KOPT-K1 (cell line): Measurements from ENCODE around the gene CACNA1S.

Experiments
- H3K27ac ChIP-seq: fragments of 200-600 bp; sonication (generic); 2 replicates; pipeline ENCODE4 v1.5.1; 2016; ENCODE audit warnings: antibody characterized with exemption, mild to moderate bottlenecking, low read depth, low read length; ENCODE audit not compliant: poor library complexity, severe bottlenecking
- H3K36me3 ChIP-seq: fragments of 200-600 bp; sonication (generic); 2 replicates; pipeline ENCODE4 v1.5.1; 2017; ENCODE audit warnings: antibody characterized with exemption, mild to moderate bottlenecking, low read length, moderate library complexity; ENCODE audit not compliant: insufficient read depth
- H3K9me3 ChIP-seq: fragments of 200-600 bp; sonication (generic); 2 replicates; pipeline ENCODE4 v1.5.1; 2017; ENCODE audit warnings: antibody characterized with exemption, low read length, mild to moderate bottlenecking; ENCODE audit not compliant: insufficient read depth, poor library complexity, severe bottlenecking

The CACNA1S gene

DNA sequence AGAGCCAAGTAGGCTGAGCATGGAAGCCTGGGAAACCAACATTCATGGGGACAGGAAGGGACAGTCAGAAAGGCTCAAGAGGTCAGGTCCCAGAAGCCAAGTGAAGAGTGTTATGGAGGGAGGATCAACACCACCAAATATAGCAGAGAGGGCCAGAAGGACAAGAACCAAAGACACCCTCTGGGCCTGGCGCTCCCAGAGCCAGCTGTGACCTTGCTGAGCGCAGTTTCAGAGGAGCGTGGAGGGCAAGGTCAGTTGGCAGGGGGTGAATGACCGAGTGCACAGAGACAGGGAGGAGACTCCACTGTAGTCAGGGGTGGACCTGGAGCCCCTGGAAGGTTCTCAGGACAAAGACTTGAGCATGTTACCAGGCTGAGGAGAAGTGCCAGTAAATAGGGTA, 19.2 kb upstream of the CACNA1S start:
- H3K36me3 ChIP-seq: peaks cover 15% of the 10 kb centered on the region; the same call in 1 of the 2 replicates
- no peaks in the 10 kb centered on the region for H3K9me3 ChIP-seq
- no peak overlapping the region for H3K27ac ChIP-seq

DNA sequence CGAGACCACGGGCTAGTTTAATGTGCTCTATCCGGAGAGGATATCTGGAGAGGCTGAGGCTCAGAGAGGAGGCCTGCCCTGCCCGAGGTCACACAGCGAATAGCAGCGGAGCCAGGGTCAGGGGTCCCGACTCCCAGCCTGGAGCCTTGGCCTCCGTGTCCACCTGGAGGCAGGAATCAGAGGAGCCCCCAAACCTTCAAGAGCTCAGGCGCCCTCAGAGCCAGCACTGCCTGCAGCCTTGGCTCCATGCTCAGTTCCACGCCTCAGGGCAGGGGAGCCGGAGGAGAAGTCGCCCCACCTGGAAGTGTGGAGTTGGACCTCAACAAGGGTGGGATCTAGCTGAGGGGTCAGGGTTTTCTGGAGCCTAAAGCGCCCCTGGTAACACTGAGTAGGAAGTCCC, 16.7 kb upstream of the CACNA1S start:
- no peaks in the 10 kb centered on the region for H3K9me3 ChIP-seq
- H3K27ac ChIP-seq: no peak overlapping the region
- H3K36me3 ChIP-seq: no peaks in the 10 kb centered on the region

DNA sequence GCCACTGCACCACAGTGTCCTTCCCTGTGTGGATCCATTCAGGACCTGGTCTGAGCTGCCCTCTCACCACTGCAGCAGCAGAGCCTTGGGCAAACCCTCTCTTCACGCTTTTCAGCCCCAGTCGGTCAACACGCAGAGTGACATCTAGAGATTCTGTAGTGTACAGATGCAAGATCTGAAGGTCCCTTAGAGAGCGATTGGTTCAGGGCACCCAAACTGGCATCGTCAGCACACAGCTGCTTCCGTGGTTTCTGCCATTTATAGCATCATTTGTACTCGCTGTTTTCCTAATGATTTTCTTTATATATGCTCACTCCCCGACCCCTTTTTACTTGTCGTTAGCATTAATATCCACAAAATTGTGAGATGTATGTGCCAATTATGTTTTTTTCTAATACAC, 16.2 kb upstream of the CACNA1S start:
- Histone ChIP-seq H3K9me3 (no peaks in the 10 kb centered on the region), H3K36me3 (no peaks in the 10 kb centered on the region), H3K27ac (no peak overlapping the region)

DNA sequence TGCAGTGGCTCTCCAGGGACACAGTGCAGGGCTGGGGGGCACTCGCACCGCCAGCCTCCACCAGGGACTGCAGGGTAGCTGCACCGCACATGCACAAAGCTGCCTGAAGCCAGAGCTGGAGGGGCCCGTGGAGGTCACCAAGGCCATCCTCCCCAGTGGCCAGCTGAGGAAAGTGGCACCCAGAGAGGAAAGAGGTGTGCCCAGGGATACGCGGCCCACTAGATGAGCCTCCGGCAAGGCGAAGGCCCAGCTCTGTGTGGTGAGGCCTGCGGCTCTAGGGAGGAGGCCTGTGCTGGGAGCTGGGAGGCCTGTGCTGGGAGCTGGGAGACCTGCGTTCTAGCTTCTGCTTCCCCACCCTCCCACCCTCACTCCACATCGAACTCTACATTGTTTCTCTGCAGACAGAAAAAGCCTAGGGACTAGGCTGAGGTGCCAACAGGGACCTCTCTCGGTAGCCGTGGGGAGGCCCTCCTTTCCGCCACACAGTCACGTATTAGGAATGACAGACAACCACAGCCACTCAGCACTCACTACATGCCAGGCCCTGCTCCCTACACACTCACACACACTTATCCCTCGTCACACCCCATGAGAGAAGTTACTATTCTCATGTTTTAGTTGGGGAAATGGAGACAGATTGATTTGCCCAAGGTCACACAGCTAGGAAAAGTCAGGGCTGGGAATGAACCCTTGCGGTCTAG, 15.7 kb upstream of the CACNA1S start:
- H3K36me3 ChIP-seq: no peaks in the 10 kb centered on the region
- H3K27ac ChIP-seq: no peak overlapping the region
- H3K9me3 ChIP-seq: no peaks in the 10 kb centered on the region

DNA sequence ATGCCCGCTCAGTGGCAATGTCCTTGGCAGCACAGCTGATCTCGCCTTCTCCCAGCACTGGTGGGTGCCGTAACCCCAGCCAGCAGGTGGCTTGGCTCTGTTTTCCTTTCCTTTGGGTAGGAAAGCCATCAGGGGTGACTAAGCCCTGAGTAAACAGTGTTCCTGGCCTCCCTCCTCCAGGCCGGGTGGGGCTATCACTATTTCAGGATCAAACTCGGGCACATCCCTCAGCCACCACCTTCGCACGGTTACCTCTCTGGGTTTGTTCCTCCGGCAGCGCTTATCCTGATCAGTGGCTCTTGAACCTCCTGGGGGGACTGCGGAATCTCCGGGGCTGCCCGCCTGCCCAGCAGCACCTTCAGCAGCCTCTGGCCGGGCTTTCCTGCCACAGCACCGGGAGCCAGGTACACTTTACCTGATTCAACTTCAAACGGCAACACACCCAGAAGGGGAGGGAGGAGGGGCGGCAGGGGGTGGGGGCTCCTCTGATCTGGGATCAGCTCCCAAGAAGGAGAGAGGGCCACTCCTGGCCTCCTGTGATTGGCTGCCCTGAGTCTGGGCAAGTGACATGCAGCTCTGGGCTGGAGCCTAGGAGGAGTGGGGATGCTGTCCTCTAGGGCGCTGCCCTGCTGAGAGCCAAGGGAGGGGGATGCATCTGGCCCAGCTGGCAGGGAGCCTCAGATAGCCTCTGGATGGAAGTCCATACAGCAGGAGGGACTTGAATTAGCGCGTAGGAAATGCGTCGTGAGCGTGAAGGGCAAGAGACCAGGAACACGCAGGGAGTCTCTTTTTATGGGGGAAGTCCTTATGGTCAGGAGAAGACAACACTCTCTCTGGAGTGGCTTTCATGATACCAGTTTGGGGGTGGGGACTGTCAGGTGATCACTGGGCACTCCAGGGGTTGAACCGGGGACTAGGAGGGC, 14.9 kb upstream of the CACNA1S start, which contains the start of gene ASCL5:
Gene ASCL5, minus strand, starts transcription at position 353 of the 923 bp plus-strand sequence. CDS start 11,812 bp downstream, outside the sequence.
- no peaks in the 10 kb centered on the region for H3K9me3 ChIP-seq
- H3K27ac ChIP-seq: no peak within 1 kb of the TSS
- no peaks in the 10 kb centered on the region for H3K36me3 ChIP-seq

DNA sequence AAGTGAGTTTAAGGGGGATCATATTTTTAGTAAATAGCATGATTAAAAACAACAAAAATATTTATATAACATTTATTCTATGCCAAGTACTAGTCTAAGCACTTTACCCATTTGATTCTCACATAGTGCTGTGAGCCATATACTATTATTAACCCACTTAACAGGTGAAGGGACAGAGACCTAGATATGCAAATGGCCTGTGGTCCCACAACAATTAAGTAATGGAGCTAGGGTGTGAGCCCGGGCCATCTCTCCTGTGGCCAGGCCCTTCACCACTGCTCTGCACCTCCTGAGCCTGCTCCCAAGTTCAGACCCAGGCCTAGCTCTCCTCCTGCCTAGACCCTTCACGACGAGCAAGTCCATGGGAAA, 14.2 kb upstream of the CACNA1S start:
- Histone ChIP-seq H3K9me3 (no peaks in the 10 kb centered on the region), H3K27ac (no peak overlapping the region), H3K36me3 (no peaks in the 10 kb centered on the region)

DNA sequence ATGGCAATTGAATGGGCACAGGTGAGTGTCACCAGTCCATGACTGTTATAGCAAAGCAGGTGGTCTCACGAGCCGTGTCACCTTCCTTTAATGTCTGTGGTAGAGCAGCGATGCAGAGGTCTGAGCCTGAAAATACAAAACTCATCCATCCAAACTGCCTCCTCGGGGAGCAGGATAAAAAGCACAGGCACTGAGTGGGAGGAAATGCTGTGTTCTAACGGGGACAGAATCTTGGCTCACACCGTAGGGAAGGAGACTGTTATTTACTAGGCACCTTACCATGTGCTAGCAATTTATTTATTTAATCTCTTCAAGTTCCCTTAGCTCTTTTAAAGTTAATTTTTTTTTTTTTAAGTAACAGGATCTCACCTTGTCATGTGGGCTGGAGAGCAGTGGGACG, 13.6 kb upstream of the CACNA1S start:
- Histone ChIP-seq H3K36me3 (no peaks in the 10 kb centered on the region), H3K27ac (no peak overlapping the region), H3K9me3 (no peaks in the 10 kb centered on the region)

DNA sequence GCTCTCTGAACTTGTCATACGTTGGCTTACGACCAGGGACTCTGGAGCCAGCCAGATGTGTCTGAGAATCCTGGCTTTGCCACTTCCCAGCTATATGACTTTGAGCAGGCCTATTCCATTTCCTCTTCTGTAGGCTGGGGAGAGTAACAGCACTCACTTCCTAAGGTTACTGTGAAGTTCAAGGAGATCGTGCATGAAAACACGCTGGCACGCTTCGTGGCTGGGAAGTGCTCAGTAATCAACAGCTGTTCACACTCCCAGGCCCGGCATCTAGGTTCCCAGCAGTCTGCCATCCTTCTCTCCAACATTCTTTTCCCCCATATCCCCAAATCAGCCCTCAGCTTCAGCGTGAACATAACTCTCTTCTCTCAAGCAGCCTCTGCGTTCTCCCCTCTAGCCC, 12.8 kb upstream of the CACNA1S start:
- H3K27ac ChIP-seq: no peak overlapping the region
- H3K9me3 ChIP-seq: no peaks in the 10 kb centered on the region
- H3K36me3 ChIP-seq: no peaks in the 10 kb centered on the region

DNA sequence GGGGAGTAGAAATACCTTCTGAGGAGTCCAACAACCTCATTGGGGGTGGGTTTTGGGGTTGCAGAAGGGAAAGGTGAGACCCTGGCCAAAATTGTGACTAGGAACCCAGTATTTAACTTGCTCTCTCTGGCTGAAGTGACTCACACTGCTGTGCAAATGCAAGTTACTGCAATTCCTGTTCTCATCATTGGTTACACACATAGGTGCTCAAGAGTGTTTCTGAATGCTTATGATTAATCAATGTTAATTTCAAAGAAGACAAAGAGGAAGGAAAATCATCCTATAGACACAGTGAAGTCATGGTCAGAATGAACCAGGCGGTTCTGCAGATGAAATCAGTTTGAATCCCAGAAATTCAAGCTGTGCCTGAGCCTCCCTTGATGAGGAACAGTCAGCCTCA, 11.6 kb upstream of the CACNA1S start:
- Histone ChIP-seq H3K9me3 (no peaks in the 10 kb centered on the region), H3K27ac (no peak overlapping the region), H3K36me3 (no peaks in the 10 kb centered on the region)

DNA sequence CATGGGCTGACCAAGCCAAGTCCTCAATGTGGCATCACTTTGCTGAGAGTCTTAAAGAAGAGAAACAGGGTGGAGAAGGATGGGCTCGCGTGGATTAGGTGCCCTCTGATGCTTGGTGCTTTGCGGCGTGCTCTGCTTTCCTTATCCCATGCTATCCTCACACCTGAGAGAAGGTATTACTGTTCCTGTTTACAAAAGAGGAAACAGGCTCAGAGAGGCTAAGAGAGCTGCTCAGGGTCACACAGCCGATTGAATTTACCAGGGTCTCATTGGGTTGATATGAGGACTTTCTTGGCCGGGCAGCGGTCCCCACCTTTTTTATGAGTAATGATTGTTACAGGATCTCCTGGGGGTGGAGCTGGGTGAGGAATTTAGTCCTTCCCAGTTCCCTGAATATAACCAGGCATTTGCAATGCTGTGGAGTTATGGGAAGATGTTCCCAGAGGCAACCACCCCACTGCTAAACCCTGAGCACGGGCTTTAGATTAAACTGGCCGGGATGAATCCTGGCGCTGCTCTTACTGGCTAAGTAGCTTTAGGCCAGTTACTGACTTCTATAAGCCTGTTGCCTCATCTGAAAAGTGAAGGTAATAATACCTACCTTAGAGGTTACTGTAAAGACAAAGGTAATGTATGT, 10.2 kb upstream of the CACNA1S start:
- H3K27ac ChIP-seq: no peak overlapping the region
- H3K9me3 ChIP-seq: no peaks in the 10 kb centered on the region
- H3K36me3 ChIP-seq: no peaks in the 10 kb centered on the region

DNA sequence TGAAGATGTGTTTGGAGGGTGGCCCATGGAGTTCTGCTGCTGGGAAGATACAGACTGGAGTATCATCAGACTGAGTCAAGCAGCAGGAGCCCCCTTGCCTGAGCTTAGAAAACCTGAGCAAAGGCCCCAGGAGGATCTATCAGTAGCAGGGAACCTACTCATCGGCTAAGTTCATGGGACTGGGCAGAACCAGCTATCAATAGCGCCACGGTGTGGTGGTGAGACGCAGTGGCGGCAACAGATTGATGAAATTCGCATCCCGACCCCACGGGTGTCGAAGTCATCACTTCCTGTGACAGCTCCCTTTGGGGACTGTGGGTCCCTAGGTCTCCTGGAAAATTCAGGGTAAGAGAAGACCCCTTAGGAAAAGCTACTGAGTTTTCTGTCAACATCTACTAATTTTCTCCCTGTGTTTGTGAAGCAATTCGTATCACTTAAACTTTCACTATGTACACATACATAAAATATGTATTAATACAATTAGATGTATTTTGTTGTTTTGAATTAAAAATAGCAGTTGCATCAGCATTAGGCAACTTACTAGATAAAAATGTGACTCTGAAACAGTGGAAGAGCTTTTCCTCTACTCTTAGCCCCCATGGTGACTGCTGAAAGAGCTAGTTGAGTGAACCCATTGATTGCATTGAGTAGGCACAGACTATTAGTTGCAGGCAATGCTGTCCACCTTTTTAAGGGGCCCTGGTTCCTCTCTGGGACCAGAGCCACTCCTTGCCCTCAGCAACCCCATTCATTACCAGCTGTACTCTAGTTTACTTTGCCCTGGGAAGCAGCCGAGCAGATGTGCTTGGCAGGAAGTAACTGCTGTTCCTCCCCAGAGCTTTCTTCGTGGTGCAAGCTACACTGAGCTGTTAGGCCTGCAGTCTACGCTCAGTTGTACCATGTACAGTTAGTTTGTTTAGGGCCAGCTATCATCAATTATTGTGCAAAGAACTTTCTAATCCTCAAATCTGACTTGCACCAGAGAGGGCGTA, 7.3 kb upstream of the CACNA1S start:
- H3K27ac ChIP-seq: no peak overlapping the region
- no peaks in the 10 kb centered on the region for H3K9me3 ChIP-seq
- no peaks in the 10 kb centered on the region for H3K36me3 ChIP-seq

DNA sequence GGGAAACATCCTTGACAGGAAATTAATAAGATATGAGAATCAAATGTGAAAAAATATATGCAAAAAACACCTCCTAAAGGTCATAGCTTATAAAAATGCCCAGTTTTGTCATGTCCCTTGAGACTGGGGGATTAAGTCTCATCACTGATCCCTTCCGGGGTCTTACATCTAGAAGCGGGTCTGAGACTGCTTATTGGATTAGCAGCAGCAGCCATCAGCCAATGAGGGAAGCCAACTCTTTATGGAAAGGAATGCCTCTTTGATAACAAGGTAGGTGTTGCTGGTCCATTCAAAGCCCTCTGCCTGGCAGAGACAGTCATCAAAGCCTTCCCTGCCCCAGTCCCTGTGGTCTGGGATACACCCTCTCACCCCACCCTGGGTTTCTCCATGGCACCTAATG, 3.9 kb upstream of the CACNA1S start:
- no peaks in the 10 kb centered on the region for H3K9me3 ChIP-seq
- H3K36me3 ChIP-seq: no peaks in the 10 kb centered on the region
- no peak overlapping the region for H3K27ac ChIP-seq

DNA sequence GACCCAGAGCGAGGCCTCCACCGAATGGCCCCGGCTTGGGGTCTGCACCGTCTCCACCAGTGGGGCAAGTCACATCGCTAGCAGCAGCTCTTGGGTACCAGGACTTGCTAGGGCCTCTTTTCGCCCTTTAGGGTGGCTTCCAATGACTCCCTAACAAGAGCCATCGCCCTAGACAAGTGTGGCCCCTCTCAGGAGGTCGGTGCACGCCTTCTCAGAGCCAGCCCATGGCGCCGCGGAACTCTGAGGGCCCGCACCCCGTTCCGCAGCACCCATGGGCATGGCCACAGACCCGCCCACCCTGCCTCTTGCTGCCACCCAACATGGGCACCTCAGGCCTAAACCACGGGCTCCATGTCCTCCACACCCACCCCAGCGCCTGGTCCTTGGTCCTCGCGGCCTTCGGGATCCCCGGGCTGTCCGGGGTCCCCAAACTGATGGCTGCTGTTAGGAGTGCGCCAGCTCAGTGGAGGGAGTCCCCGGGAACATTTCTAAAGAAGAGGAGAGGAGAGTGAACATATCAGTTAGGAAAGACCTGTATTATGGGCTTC, 3.2 kb upstream of the CACNA1S start:
- no peaks in the 10 kb centered on the region for H3K36me3 ChIP-seq
- H3K27ac ChIP-seq: no peak overlapping the region
- no peaks in the 10 kb centered on the region for H3K9me3 ChIP-seq
